Astrocyte (in vitro differentiated cells and primary cell): Measurements from ENCODE around the gene PLEKHH3.
A peak's percentile ranks its signal among the peaks of the same experiment; 100 is the strongest.

Experiments
- CTCF ChIP-seq: IDR thresholded peaks from 2 replicates; pipeline ENCODE4 v1.5.1; 2011; ENCODE audit warnings: low read depth, mild to moderate bottlenecking, inconsistent platforms, low read length, moderate library complexity; ENCODE audit not compliant: insufficient read depth
- EZH2 ChIP-seq: IDR thresholded peaks from 2 replicates; pipeline ENCODE4 v1.6.1; 2012; ENCODE audit warnings: mild to moderate bottlenecking, low read length, inconsistent platforms; ENCODE audit not compliant: insufficient read depth

GRCh38 chr17:42720996-42721583, 44.3 kb upstream of the PLEKHH3 start:
- TF ChIP-seq CTCF = peak; percentile 74
- TF ChIP-seq EZH2 = no peak
